HepG2 (cell line): ENCODE results near the gene GGA1. TPM values are rescaled to one million over a fixed set of nuclear protein-coding genes. Genes with fewer than 3 reads are reported as not detected.
A peak's percentile ranks its signal among the peaks of the same experiment; 100 is the strongest.

Experiments used
- AFF4 ChIP-seq: sonication (generic); formaldehyde crosslinking; IDR thresholded peaks from 2 replicates; pipeline ENCODE4 v1.4.0; 2020; ENCODE audit warnings: missing genetic modification reagents
- HMGXB3 ChIP-seq: sonication (generic); formaldehyde crosslinking; IDR thresholded peaks from 2 replicates; pipeline ENCODE4 v1.4.0; 2020; ENCODE audit warnings: missing genetic modification reagents, borderline replicate concordance
- KLF6 ChIP-seq: IDR thresholded peaks from 2 replicates; pipeline ENCODE4 v1.8.0; 2016; ENCODE audit warnings: missing biosample characterization, missing genetic modification reagents
- MLLT10 ChIP-seq: sonication (generic); formaldehyde crosslinking; IDR thresholded peaks from 2 replicates; pipeline ENCODE4 v1.4.0; 2020; ENCODE audit warnings: missing genetic modification reagents
- MTA1 ChIP-seq: sonication (generic); formaldehyde crosslinking; IDR thresholded peaks from 2 replicates; pipeline ENCODE4 v1.4.0; 2020; ENCODE audit warnings: missing genetic modification reagents, mild to moderate bottlenecking, borderline replicate concordance
- MYNN ChIP-seq: sonication (generic); formaldehyde crosslinking; IDR thresholded peaks from 2 replicates; pipeline ENCODE4 v1.4.0; 2020; ENCODE audit warnings: mild to moderate bottlenecking, low read depth, missing genetic modification reagents
- PPARG ChIP-seq: conservative IDR thresholded peaks from 2 replicates; pipeline ENCODE4 v1.6.1; 2016; ENCODE audit warnings: missing biosample characterization, missing genetic modification reagents
- RFX3 ChIP-seq: IDR thresholded peaks from 2 replicates; pipeline ENCODE4 v1.6.1; 2016; ENCODE audit warnings: missing biosample characterization, missing genetic modification reagents
- TOE1 ChIP-seq: sonication (generic); formaldehyde crosslinking; IDR thresholded peaks from 2 replicates; pipeline ENCODE4 v1.4.0; 2020; ENCODE audit warnings: mild to moderate bottlenecking, missing genetic modification reagents
- ZBTB1 ChIP-seq: sonication (generic); formaldehyde crosslinking; IDR thresholded peaks from 2 replicates; pipeline ENCODE4 v1.4.0; 2020; ENCODE audit warnings: missing genetic modification reagents, borderline replicate concordance
- ZNF776 ChIP-seq: sonication (generic); formaldehyde crosslinking; IDR thresholded peaks from 2 replicates; pipeline ENCODE4 v1.4.0; 2020; ENCODE audit warnings: mild to moderate bottlenecking, missing genetic modification reagents
- polyA plus RNA-seq, 8 experiments: library from polyadenylated mRNA; depleted of rRNA in 3 of 8; stranded (reverse) in 7 of 8; unstranded in 1 of 8; fragments of >200 nt; fragmentation: Illumina TruSeq in 4 of 8; extraction: Trizol in 4 of 8; gene quantifications; 2 replicates each; pipeline versions ENCODE4 v1.2.1 to v1.2.3, GENCODE V29; 2011 to 2016; ENCODE audit warnings: low read depth in 4 of 8, missing spikeins in 1 of 8, mixed read lengths in 1 of 8; ENCODE audit not compliant: insufficient read depth in 1 of 8
- total RNA-seq, 5 experiments: library from RNA; depleted of rRNA; stranded (reverse); fragments of >200 nt; fragmentation: Illumina TruSeq; extraction: Trizol; gene quantifications; 2 replicates each; pipeline ENCODE4 v1.2.3, GENCODE V29; 2016; ENCODE audit warnings: low read depth in 1 of 5
- TF ChIP-seq, protein P1 (sequence below): sonication (generic); formaldehyde crosslinking; IDR thresholded peaks from 2 replicates; pipeline ENCODE4 v1.9.0; 2022; ENCODE audit warnings: missing genetic modification reagents, mild to moderate bottlenecking, borderline replicate concordance
- TF ChIP-seq, protein P2 (sequence below): IDR thresholded peaks from 2 replicates; pipeline ENCODE4 v1.6.1; 2016; ENCODE audit warnings: mild to moderate bottlenecking, missing biosample characterization, missing genetic modification reagents
- TF ChIP-seq, protein P3 (sequence below), 2 experiments: fragments of 450-650 bp in 1 of 2; sonication (generic) in 1 of 2; formaldehyde crosslinking; IDR thresholded peaks; 2 replicates each; pipeline versions ENCODE4 v1.5.0 to v1.8.0; 2020 to 2022; ENCODE audit warnings: mild to moderate bottlenecking in 1 of 2, missing genetic modification reagents in 1 of 2

The GGA1 gene
- total and polyA plus RNA-seq, 2 of the 13 experiments (the other 11 are each of a cell fraction or from before 2014, with no cell fraction given) = 29.1 to 87.2 TPM

GRCh38 chr22:37608477-37609239, at the start of gene GGA1 (continued):
- TF ChIP-seq HMGXB3 (CRISPR knock-in tag) = peak; percentile 47; the same call in 1 of the 2 replicates
- TF ChIP-seq ZNF776 (CRISPR knock-in tag) = peak; percentile 52; the same call in 1 of the 2 replicates
- no peak for TF ChIP-seq MLLT10 (CRISPR knock-in tag)
- TF ChIP-seq MTA1 (CRISPR knock-in tag) = peak; percentile 72
- no peak for TF ChIP-seq AFF4 (CRISPR knock-in tag)
- TF ChIP-seq TOE1 (CRISPR knock-in tag) = no peak
- TF ChIP-seq KLF6 = 0 out of 2 replicates have a peak, but pooled peaks have one; percentile 26
- TF ChIP-seq MYNN (CRISPR knock-in tag) = no peak
- TF ChIP-seq ZBTB1 (CRISPR knock-in tag) = no peak
- 0 out of 2 replicates have a peak, but pooled peaks have one; percentile 7 for TF ChIP-seq PPARG (CRISPR knock-in tag)
- TF ChIP-seq, protein P1, sequence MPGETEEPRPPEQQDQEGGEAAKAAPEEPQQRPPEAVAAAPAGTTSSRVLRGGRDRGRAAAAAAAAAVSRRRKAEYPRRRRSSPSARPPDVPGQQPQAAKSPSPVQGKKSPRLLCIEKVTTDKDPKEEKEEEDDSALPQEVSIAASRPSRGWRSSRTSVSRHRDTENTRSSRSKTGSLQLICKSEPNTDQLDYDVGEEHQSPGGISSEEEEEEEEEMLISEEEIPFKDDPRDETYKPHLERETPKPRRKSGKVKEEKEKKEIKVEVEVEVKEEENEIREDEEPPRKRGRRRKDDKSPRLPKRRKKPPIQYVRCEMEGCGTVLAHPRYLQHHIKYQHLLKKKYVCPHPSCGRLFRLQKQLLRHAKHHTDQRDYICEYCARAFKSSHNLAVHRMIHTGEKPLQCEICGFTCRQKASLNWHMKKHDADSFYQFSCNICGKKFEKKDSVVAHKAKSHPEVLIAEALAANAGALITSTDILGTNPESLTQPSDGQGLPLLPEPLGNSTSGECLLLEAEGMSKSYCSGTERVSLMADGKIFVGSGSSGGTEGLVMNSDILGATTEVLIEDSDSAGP (CRISPR knock-in tag) = peak; percentile 99
- TF ChIP-seq, protein P2, sequence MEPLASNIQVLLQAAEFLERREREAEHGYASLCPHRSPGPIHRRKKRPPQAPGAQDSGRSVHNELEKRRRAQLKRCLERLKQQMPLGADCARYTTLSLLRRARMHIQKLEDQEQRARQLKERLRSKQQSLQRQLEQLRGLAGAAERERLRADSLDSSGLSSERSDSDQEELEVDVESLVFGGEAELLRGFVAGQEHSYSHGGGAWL (CRISPR knock-in tag) = peak; percentile 48; the same call in 1 of the 2 replicates
- TF ChIP-seq RFX3 = peak; percentile 38; the same call in 1 of the 2 replicates
- TF ChIP-seq, protein P3, sequence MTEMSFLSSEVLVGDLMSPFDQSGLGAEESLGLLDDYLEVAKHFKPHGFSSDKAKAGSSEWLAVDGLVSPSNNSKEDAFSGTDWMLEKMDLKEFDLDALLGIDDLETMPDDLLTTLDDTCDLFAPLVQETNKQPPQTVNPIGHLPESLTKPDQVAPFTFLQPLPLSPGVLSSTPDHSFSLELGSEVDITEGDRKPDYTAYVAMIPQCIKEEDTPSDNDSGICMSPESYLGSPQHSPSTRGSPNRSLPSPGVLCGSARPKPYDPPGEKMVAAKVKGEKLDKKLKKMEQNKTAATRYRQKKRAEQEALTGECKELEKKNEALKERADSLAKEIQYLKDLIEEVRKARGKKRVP (CRISPR knock-in tag; IDR thresholded peaks at IDR 0.05) = peak in 1 of 2 experiments; percentile 71; a peak in 2 of 4 replicates
